ENCODE measurements around the gene ARHGAP44. TPM values are rescaled to one million over a fixed set of nuclear protein-coding genes. Genes with fewer than 3 reads are reported as not detected.
A peak's percentile ranks its signal among the peaks of the same experiment; 100 is the strongest.

Gene ARHGAP44
- total and polyA plus RNA-seq, 2 donors (not counting 1 experiment from before 2014, with no cell fraction given) = 0.78 to 11.6 TPM

DNA sequence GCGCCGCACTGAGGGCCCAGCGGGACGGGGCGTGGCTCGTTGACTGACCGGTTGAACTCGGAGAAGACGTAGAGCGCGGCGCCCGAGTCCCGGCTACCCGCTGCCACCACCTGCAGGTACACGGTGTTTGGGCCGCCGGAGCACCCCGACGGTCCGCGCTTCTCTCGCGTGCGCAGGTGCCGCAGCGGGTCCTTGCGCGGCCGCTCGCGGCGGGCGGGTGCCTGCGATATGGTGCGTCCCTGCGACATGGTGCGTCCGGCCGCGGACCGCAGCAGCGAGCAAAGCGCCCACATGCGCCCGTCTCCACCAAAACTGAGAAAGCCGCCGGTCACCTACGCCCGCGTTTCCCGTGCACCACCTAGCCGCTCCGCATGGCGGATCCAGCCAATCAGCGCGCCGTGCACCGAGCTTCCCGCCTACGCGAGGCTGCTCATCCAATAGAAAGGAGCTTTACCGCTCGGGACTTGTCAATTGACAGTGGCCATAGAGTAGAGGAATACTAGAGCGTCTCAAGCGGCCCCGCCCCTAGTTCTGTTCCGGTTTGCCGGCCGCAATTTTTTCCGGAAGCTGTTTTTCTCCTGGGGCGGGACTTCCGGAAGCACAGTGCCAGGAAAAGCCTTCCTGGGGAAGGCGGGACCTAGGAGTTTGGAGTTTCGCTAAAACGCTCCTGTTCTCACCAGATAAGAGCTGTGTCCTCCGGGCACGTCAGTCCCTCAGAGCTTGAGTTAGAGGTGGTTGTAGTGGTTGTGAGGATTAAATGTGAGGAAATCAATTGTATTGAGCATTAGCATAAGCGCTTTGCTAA, 228.6 kb downstream of the ARHGAP44 start, which contains the start of gene ELAC2:
ELAC2 (minus strand) TSS at position 373 of the 805 bp plus-strand sequence; CDS start at position 293, 80 bp downstream.
- WGBS (ENCODE audit: insufficient coverage) = under 1% methylated on average over 75 of the region's 79 CpGs
- Histone ChIP-seq H3K9me3 (ENCODE audit: control extremely low read depth in 1 of 3, control insufficient read depth in 2 of 3, insufficient read depth in 1 of 3, low read length in 2 of 3) (no peaks in the 10 kb centered on the region), H3K4me1 (ENCODE audit: control insufficient read depth in 2 of 2, insufficient read depth in 2 of 2, low read length in 2 of 2) (peaks cover 12 to 13% of the 10 kb centered on the region in 2 donors), H3K27ac (ENCODE audit: low read length in 2 of 2) (peak within 1 kb of the TSS; percentile 69 to 80), H3K79me2 (ENCODE audit: control insufficient read depth, insufficient read depth, low read length) (peaks cover 28% of the 10 kb centered on the region), H3K9ac (ENCODE audit: low read length) (peak within 1 kb of the TSS; percentile 73), H3K4me2 (replicated peaks; ENCODE audit: low read depth, low read length, poor library complexity, severe bottlenecking) (peak within 1 kb of the TSS; percentile 86), H4K20me1 (ENCODE audit: control insufficient read depth, insufficient read depth, low read length, poor library complexity, severe bottlenecking) (no peaks in the 10 kb centered on the region), H2AFZ (ENCODE audit: insufficient read depth, low read depth, low read length, poor library complexity, severe bottlenecking) (peak within 1 kb of the TSS; percentile 83), H3K27me3 (replicated peaks in 1 of 4; ENCODE audit: control extremely low read depth in 1 of 4, control insufficient read depth in 3 of 4, insufficient read depth in 4 of 4, low read length in 3 of 4) (no peaks in the 10 kb centered on the region), H3K4me3 (ENCODE audit: control extremely low read depth in 1 of 5, extremely low read depth in 1 of 5, insufficient read depth in 1 of 5, low read depth in 2 of 5, low read length in 4 of 5) (peak within 1 kb of the TSS; percentile 62 to 98 (median 75)), H3K36me3 (replicated peaks in 1 of 2; ENCODE audit: control extremely low read depth in 1 of 2, control insufficient read depth in 1 of 2, extremely low read depth in 1 of 2, insufficient read depth in 2 of 2, low read length in 1 of 2) (peaks cover 12 to 32% of the 10 kb centered on the region in 2 experiments)
- H3K9me3 Mint-ChIP-seq (ENCODE audit: insufficient read depth) = no peaks in the 10 kb centered on the region
- H3K4me3 Mint-ChIP-seq = peak within 1 kb of the TSS; percentile 97
- intact Hi-C loops (cut with micrococcal nuclease) = loop anchor here (1.0 to 10.0 kb wide), 5 partner anchors 12 to 1283 kb away; partner anchors contain the start of genes ARHGAP44 and HS3ST3B1
- TF ChIP-seq EZH2 (IDR thresholded peaks at IDR 0.05; ENCODE audit: borderline replicate concordance, insufficient read depth, low read depth, low read length, poor library complexity, severe bottlenecking) (no peak), CTCF (IDR thresholded peaks at IDR 0.05) (peak; percentile 20)
- peak; percentile 97 for DNase-seq
- peak; percentile 99 for ATAC-seq (ENCODE audit: low read depth)
- peaks cover 20% of the 10 kb centered on the region for H3K4me1 Mint-ChIP-seq
- H3K27me3 Mint-ChIP-seq = no peaks in the 10 kb centered on the region
- ChIA-PET CTCF (interaction anchor here (0.9 to 9.3 kb wide), 7 partner anchors 12 to 1020 kb away, joined by 3 to 180 read pairs (median 3); partner anchors contain the start of gene ZNF18), POLR2A (interaction anchor here (0.9 to 1.6 kb wide), 2 partner anchors 14 to 1021 kb away, joined by 3 to 5 read pairs; partner anchors contain the start of gene ZNF18)
- H3K27ac Mint-ChIP-seq = peak within 1 kb of the TSS; percentile 91

Measured in B cell (primary cell).